IMR-90 (cell line): ENCODE measurements around the gene KCNK18. TPM values are rescaled to one million over a fixed set of nuclear protein-coding genes. Genes with fewer than 3 reads are reported as not detected.

ENCODE experiments used
- ATAC-seq: fragments of 200-7000 bp; cut with Tn5 transposase; 2 replicates; pipeline ENCODE4 v1.9.1; 2020; ENCODE audit warnings: low read depth, mild to moderate bottlenecking, moderate library complexity
- BruUV-seq: library from RNA; stranded (reverse); fragments of 400-500 nt; replicated peaks from 2 replicates; lab custom pipeline; 2021; lab: Mats Ljungman, UMichigan
- CTCF ChIA-PET: fragments of 300-600 bp; formaldehyde crosslinking; extraction: SDS; loops from one replicate; lab custom pipeline; 2021; ENCODE audit warnings: antibody characterized with exemption; lab: Yijun Ruan, JAX
- POLR2A ChIA-PET: fragments of 300-600 bp; sonication (Branson Sonifier 250); formaldehyde crosslinking; loops from one replicate; lab custom pipeline; 2022; ENCODE audit warnings: antibody characterized with exemption; ENCODE audit not compliant: unreplicated experiment; lab: Charles Lee
- DNase-seq: peaks from one replicate; pipeline ENCODE4 v3.0.0; 2013
- H2AFZ ChIP-seq: replicated peaks from 2 replicates; pipeline ENCODE3; 2013; ENCODE audit warnings: low read length, mild to moderate bottlenecking; ENCODE audit not compliant: poor library complexity
- H2AK5ac ChIP-seq: 2 replicates; pipeline ENCODE4 v1.6.1; 2013; ENCODE audit warnings: low read depth, low read length, inconsistent platforms
- H2AK9ac ChIP-seq: replicated peaks from 2 replicates; pipeline ENCODE3; 2013; ENCODE audit warnings: mild to moderate bottlenecking, low read depth, low read length, moderate library complexity; ENCODE audit not compliant: poor library complexity
- H2BK120ac ChIP-seq: 2 replicates; pipeline ENCODE4 v1.6.1; 2013; ENCODE audit warnings: low read depth, low read length, inconsistent platforms
- H2BK15ac ChIP-seq: 3 replicates; pipeline ENCODE4 v1.6.1; 2013; ENCODE audit warnings: low read depth, low read length, inconsistent platforms
- H2BK20ac ChIP-seq: 2 replicates; pipeline ENCODE4 v1.6.1; 2013; ENCODE audit warnings: low read depth, mild to moderate bottlenecking, inconsistent platforms, low read length, moderate library complexity
- H2BK5ac ChIP-seq: 2 replicates; pipeline ENCODE4 v1.6.1; 2013; ENCODE audit warnings: mild to moderate bottlenecking, low read depth, low read length, inconsistent platforms; ENCODE audit not compliant: poor library complexity, severe bottlenecking
- H3K14ac ChIP-seq: replicated peaks from 2 replicates; pipeline ENCODE4 v1.6.1; 2013; ENCODE audit warnings: low read depth, low read length, inconsistent platforms
- H3K18ac ChIP-seq: 2 replicates; pipeline ENCODE4 v1.6.1; 2013; ENCODE audit warnings: low read depth, low read length, control low read depth
- H3K23ac ChIP-seq: 2 replicates; pipeline ENCODE4 v1.6.1; 2013; ENCODE audit warnings: low read depth, low read length, inconsistent platforms
- H3K27ac ChIP-seq: 2 replicates; pipeline ENCODE4 v1.5.1; 2013; ENCODE audit warnings: mild to moderate bottlenecking, control low read depth, low read length; ENCODE audit not compliant: insufficient read depth
- H3K27me3 ChIP-seq: 2 replicates; pipeline ENCODE4 v1.6.1; 2013; ENCODE audit warnings: low read length; ENCODE audit not compliant: control insufficient read depth, insufficient read depth
- H3K36me3 ChIP-seq: 2 replicates; pipeline ENCODE4 v1.6.1; 2013; ENCODE audit warnings: low read length, mixed read lengths; ENCODE audit not compliant: control insufficient read depth, insufficient read depth
- H3K4ac ChIP-seq: 2 replicates; pipeline ENCODE4 v1.6.1; 2013; ENCODE audit warnings: low read depth, low read length, inconsistent platforms
- H3K4me1 ChIP-seq: 2 replicates; pipeline ENCODE4 v1.6.1; 2013; ENCODE audit warnings: low read length, mixed read lengths; ENCODE audit not compliant: control insufficient read depth, insufficient read depth
- H3K4me2 ChIP-seq: 2 replicates; pipeline ENCODE4 v1.6.1; 2013; ENCODE audit warnings: low read depth, mild to moderate bottlenecking, control low read depth, low read length, moderate library complexity
- H3K4me3 ChIP-seq: 2 replicates; pipeline ENCODE4 v1.5.1; 2013; ENCODE audit warnings: low read depth, mild to moderate bottlenecking, control low read depth, low read length, moderate library complexity; ENCODE audit not compliant: insufficient read depth
- H3K56ac ChIP-seq: 2 replicates; pipeline ENCODE4 v1.6.1; 2013; ENCODE audit warnings: low read length, inconsistent platforms; ENCODE audit not compliant: insufficient read depth; ENCODE audit errors: extremely low read depth
- H3K79me1 ChIP-seq, 2 experiments: 2 replicates each; pipeline ENCODE4 v1.6.1; 2013; ENCODE audit warnings: low read length in 2 of 2, inconsistent platforms in 1 of 2, low read depth in 1 of 2
- H3K9ac ChIP-seq: 2 replicates; pipeline ENCODE4 v1.6.1; 2013; ENCODE audit warnings: low read depth, low read length, control low read depth
- H3K9me1 ChIP-seq: 2 replicates; pipeline ENCODE4 v1.6.1; 2013; ENCODE audit warnings: low read length, inconsistent platforms; ENCODE audit not compliant: insufficient read depth
- H3K9me3 ChIP-seq: 2 replicates; pipeline ENCODE4 v1.6.1; 2013; ENCODE audit warnings: low read length; ENCODE audit not compliant: control insufficient read depth, insufficient read depth
- H4K20me1 ChIP-seq: 2 replicates; pipeline ENCODE4 v1.6.1; 2013; ENCODE audit warnings: low read length, inconsistent platforms; ENCODE audit not compliant: insufficient read depth
- H4K5ac ChIP-seq: 2 replicates; pipeline ENCODE4 v1.6.1; 2013; ENCODE audit warnings: mild to moderate bottlenecking, low read depth, low read length, control low read depth
- H4K8ac ChIP-seq, 2 experiments: 2 replicates each; pipeline ENCODE4 v1.6.1; 2013; ENCODE audit warnings: low read depth in 2 of 2, low read length in 2 of 2, control low read depth in 1 of 2, inconsistent platforms in 1 of 2
- H4K91ac ChIP-seq: 2 replicates; pipeline ENCODE4 v1.6.1; 2013; ENCODE audit warnings: low read depth, low read length, inconsistent platforms; ENCODE audit not compliant: insufficient read depth
- BHLHE40 ChIP-seq: fragments of 150-350 bp; IDR thresholded peaks from 2 replicates; pipeline ENCODE4 v1.6.1; 2016; ENCODE audit warnings: mild to moderate bottlenecking, low read depth, low read length
- MAFK ChIP-seq: IDR thresholded peaks from 2 replicates; pipeline ENCODE4 v1.6.1; 2012; ENCODE audit warnings: low read depth, low read length, improper control_type of control experiment
- RCOR1 ChIP-seq: IDR thresholded peaks from 2 replicates; pipeline ENCODE4 v1.6.1; 2012; ENCODE audit warnings: mild to moderate bottlenecking, low read length, improper control_type of control experiment; ENCODE audit not compliant: insufficient replicate concordance
- WGBS, 2 experiments: methylation state at CpG; one replicate each; pipeline versions ENCODE4 v1.1.5 to v1.1.7; 2013; ENCODE audit warnings: missing lambda C conversion rate in 2 of 2; ENCODE audit not compliant: insufficient read length in 1 of 2; ENCODE audit errors: extremely low coverage in 2 of 2; 5-methylcytosine and 5-hydroxymethylcytosine counted together
- dilution Hi-C: fragments of 300-500 bp; cut with HindIII; formaldehyde crosslinking; loops from one replicate; pipeline ENCODE4 v1.14.3; 2018; ENCODE audit warnings: low sequenced_read_pairs; ENCODE audit not compliant: unreplicated experiment
- in situ Hi-C: fragments of 300-500 bp; cut with MboI; formaldehyde crosslinking; loops from 3 replicates; pipeline ENCODE4 v1.14.3; 2019; ENCODE audit warnings: low sequenced_read_pairs, inconsistent platforms, mixed read lengths
- intact Hi-C: fragments of 100-400 bp; cut with micrococcal nuclease; formaldehyde crosslinking; loops from 2 replicates; pipeline ENCODE4 v1.10.0; 2022
- polyA plus RNA-seq, 3 experiments: library from polyadenylated mRNA; depleted of rRNA; stranded (reverse); fragments of >200 nt; gene quantifications; 2 replicates each; pipeline ENCODE4 v1.2.3, GENCODE V29; 2012; ENCODE audit warnings: low replicate concordance in 1 of 3
- total RNA-seq: library from RNA; depleted of rRNA; stranded (reverse); fragments of >200 nt; gene quantifications from 2 replicates; pipeline ENCODE4 v1.2.3, GENCODE V29; 2012

Gene KCNK18
- total and polyA plus RNA-seq, 2 of the 4 experiments (the other 2 are of a cell fraction): not detected

DNA sequence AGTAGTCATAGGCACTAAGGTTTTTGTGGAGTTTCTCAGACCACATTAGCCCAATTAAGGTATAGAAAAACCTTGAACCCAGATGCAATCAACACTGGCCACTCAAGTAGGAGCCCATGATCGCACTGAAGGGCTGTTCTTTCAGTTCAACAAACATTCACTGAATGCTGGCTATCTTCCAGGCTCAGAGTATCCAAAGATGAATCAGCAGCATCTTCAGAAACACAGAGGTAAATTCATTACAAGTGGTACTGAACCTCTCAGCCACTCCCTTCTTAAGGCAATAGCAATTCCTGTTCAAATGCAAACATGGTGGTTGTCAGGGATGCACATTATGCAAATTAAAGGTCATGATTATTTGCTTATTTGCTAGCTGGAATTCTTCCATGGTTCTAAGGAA, 17.1 kb downstream of the KCNK18 start:
- H3K14ac ChIP-seq: no peak overlapping the region
- ChIA-PET CTCF (interaction anchor here (3.2 kb wide), 1 partner anchor 104 kb away, joined by 37 read pairs; no protein-coding TSS in a partner anchor), POLR2A (no interaction called here)
- no peaks in the 10 kb centered on the region for H3K4me1 ChIP-seq
- no peak overlapping the region for H3K56ac ChIP-seq
- no TSS peak for BruUV-seq
- H3K36me3 ChIP-seq: no peaks in the 10 kb centered on the region
- no peak overlapping the region for H4K91ac ChIP-seq
- no peak overlapping the region for H2BK5ac ChIP-seq
- no peaks in the 10 kb centered on the region for H4K20me1 ChIP-seq
- no peak overlapping the region for H3K4me2 ChIP-seq
- dilution Hi-C loops (no loop called here), in situ Hi-C loops (loop anchor here (25.0 kb wide), 1 partner anchor 1023 kb away; no protein-coding TSS in a partner anchor), intact Hi-C loops (loop anchor here (10.0 kb wide), 2 partner anchors 230 to 260 kb away; no protein-coding TSS in a partner anchor)
- H3K27me3 ChIP-seq: peaks cover 10% of the 10 kb centered on the region
- no peaks in the 10 kb centered on the region for H3K9me3 ChIP-seq
- no peak overlapping the region for H4K8ac ChIP-seq
- H3K79me1 ChIP-seq: no peaks in the 10 kb centered on the region
- H2AK9ac ChIP-seq: no peak overlapping the region
- H2AFZ ChIP-seq: no peak overlapping the region
- no peak overlapping the region for H3K27ac ChIP-seq
- no peaks in the 10 kb centered on the region for H3K9me1 ChIP-seq
- no peak for ATAC-seq
- TF ChIP-seq RCOR1 (no peak), MAFK (no peak), BHLHE40 (no peak)
- H3K23ac ChIP-seq: no peak overlapping the region
- peak; percentile 17 for DNase-seq
- no peak overlapping the region for H3K4me3 ChIP-seq
- no peak overlapping the region for H3K9ac ChIP-seq
- H4K5ac ChIP-seq: no peak overlapping the region
- H3K18ac ChIP-seq: no peak overlapping the region
- H3K4ac ChIP-seq: no peak overlapping the region
- H2BK20ac ChIP-seq: no peak overlapping the region
- no peak overlapping the region for H2BK15ac ChIP-seq
- H2BK120ac ChIP-seq: no peak overlapping the region
- no peak overlapping the region for H2AK5ac ChIP-seq
- 80% methylated on average over 1 of the region's 1 CpG; no CpG with 5 or more reads in 1 of the 2 experiments for WGBS, 2 experiments
